GM19023 (cell line): ENCODE measurements around the gene NPNT.

Experiments
- ATAC-seq: cut with Tn5 transposase; IDR thresholded peaks from one replicate; pipeline ENCODE4 v1.9.1; 2021; ENCODE audit warnings: mild to moderate bottlenecking, moderate library complexity; ENCODE audit not compliant: unreplicated experiment

NPNT gene

DNA sequence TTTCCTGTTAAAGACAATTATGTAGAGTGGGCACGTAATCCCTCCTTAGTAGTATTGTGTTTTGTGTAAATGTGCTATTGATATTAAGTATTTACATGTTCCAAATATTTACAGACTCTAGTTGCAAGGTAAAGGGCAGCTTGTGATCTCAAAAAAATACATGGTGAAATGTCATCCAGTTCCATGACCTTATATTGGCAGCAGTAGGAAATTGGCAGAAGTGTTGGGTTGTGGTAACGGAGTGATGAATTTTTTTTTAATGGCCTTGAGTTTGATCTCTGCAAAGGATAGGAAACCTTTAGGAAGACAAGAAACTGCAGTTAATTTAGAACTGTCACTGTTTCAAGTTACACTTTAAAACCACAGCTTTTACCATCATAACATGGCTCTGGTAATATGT, 74.3 kb downstream of the NPNT start:
- ATAC-seq, result no peak

- no peak for ATAC-seq
Measured at GRCh38 chr4:105970371-105970770, 75.1 kb downstream of the NPNT start.

GRCh38 chr4:105971036-105971435, 75.8 kb downstream of the NPNT start:
- ATAC-seq, result no peak

- no peak for ATAC-seq
Measured at GRCh38 chr4:105972946-105973621, 77.8 kb downstream of the NPNT start.

- ATAC-seq, result no peak
Measured at GRCh38 chr4:105976915-105977314, 81.6 kb downstream of the NPNT start.

GRCh38 chr4:105978684-105979296, 83.5 kb downstream of the NPNT start:
- no peak for ATAC-seq

GRCh38 chr4:105979506-105979905, 84.2 kb downstream of the NPNT start:
- ATAC-seq, result no peak

- ATAC-seq, result no peak
Measured at GRCh38 chr4:105988671-105989070, 93.4 kb downstream of the NPNT start.

- ATAC-seq, result no peak
Measured at GRCh38 chr4:105989485-105990242, 94.4 kb downstream of the NPNT start.

GRCh38 chr4:105990933-105991332, 95.7 kb downstream of the NPNT start:
- ATAC-seq, result no peak

DNA sequence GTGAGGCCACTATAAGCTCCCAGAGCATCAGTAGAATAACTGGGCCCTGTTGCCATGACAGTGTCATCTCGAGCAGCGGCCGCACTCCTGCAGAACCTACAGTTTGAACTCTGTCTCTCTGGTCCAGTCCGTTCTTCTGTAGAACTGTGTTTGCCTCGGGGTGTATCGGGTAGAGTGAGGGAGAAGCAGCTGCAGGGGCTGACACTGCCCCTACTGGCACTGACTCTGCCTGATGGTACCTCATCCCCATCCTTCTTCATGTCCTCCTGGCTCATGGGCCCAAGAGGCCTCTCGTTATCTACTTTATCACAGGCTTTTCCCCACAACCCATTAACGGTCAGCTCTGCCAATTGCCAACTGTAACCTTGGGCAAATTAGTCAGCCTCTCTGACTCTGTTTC, 96.5 kb downstream of the NPNT start:
- no peak for ATAC-seq

DNA sequence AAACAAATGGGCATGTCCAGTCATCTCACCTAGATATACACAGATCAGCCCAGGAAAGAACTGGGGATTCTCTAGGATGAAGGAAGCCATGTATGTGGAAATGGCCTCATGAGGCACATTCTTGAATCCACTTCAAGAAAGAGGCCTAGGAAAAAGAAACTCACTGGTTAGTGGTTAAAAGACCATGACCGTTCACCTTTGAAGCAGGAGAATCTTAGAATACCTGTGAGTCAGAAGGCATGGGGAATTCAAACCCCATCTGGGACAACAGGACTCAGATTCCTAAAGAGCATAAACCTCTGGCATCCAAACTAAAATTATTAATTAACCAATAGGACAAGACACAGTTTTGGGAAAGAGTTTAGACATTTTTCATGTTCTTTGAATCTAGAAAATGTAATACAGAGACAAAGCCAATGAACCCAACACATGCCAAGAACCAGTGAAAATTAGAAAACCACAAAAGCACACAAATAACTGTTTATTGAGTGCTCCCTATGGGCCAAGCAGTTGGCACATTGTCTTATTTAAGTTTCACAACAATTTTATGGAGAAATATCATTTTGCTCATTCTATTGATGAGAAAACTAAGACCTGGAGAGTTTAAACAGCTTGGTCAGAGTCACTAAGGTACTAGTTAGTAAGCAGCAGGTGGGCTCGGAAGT, 97.5 kb downstream of the NPNT start:
- no peak for ATAC-seq

DNA sequence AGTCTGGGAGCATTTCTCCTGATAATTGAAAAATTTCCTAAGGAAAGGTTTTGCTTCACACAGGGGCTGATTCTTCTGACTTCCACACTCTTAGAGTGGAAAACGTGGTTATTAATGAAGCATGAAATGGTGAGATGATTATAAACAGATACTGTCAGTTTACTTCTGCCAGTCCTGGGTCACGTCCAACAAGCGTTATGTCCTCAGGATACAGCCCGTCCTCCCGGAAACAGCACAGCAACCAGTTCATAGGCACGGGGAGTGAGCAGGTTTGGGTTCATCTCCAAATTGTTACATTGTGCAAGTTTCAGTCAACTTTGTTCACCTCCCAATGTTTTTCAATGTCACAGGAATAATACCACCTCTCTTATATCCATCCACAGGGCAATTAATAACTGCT, 98.8 kb downstream of the NPNT start:
- ATAC-seq, result no peak

- no peak for ATAC-seq
Measured at GRCh38 chr4:105994841-105995501, 99.7 kb downstream of the NPNT start.

GRCh38 chr4:105996845-105997244, 101.6 kb downstream of the NPNT start:
- no peak for ATAC-seq

DNA sequence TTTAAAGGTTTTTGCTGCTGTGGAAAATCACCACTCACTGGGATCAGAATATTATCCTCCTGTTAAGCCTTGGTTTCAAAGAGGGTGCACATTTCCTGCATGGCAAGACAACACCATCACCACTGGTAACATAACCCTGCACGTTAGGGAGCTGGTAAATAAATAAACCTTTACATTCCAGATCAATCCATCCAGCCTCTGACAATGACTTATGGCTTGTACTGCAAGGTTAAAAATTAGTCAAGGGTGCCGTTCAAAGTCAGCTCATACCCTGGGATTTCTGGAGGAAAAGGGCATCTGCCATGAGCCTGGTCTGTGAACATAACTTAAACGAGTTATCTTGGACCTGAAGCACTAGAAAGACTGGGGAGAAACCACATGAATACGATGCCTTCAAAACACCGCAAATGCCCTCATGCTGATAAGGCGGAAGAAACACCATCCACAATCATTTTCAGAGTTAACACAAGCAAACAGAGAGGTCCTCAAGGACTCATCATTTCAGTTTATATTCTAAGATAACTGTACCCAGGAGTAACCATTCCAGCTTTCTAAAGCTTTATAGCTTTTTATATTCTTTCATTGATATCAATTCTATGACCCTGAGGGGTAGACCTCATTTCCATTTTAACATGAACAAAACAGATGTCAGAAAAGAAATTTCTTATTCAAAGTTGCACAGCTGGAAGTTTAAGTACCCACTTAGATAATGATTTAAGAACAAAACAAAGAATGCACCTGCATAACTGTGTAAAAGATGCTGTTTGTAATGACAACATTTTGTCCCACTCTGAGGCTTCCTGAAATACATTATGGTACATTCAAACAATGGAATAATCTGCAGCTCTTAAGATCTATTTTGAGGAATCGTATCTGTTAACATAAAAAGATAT, 103.1 kb downstream of the NPNT start:
- no peak for ATAC-seq

- ATAC-seq, result no peak
Measured at GRCh38 chr4:106002994-106003393, 107.7 kb downstream of the NPNT start.

DNA sequence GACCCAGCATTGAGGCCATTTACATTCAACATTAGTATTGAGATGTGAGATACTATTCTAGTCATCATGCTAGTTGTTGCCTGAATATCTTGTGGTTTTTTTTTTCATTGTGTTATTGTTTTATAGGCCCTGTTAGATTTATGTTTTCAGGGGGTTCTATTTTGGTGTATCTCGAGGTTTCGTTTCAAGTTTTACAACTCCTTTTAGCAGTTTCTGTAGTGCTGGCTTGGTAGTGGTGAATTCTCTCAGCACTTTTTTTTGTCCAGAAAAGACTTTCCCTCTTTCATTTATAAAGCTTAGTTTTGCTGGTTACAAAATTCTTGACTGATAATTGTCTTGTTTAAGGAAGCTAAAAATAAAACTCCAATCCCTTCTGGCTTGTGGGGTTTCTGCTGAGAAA, 115.5 kb downstream of the NPNT start:
- no peak for ATAC-seq

GRCh38 chr4:106011387-106011786, 116.1 kb downstream of the NPNT start:
- ATAC-seq, result no peak

- no peak for ATAC-seq
Measured at GRCh38 chr4:106017975-106018374, 122.7 kb downstream of the NPNT start.
